Measurements from ENCODE around the gene ACTR3.

- TF ChIP-seq CTCF (IDR thresholded peaks at IDR 0.05; ENCODE audit: low read depth, low read length), result no peak
- no peak for TF ChIP-seq POLR2A (IDR thresholded peaks at IDR 0.05; ENCODE audit: extremely low read depth, insufficient read length)
- no peak for TF ChIP-seq MAX (IDR thresholded peaks at IDR 0.05; ENCODE audit: low read depth, low read length)
- TF ChIP-seq MYC (IDR thresholded peaks at IDR 0.05; ENCODE audit: low read depth, low read length), result no peak
Observed at GRCh38 chr2:114001152-114001551, 111.3 kb downstream of the ACTR3 start.
